Tibial nerve (tissue), 4 donors: ENCODE measurements around the gene PBRM1.

Source experiments
- EP300 ChIP-seq, 2 donors: sonication (generic); formaldehyde crosslinking; IDR thresholded peaks; one replicate each; pipeline ENCODE4 v1.6.1; 2017; ENCODE audit warnings: antibody characterized with exemption in 2 of 2, mild to moderate bottlenecking in 1 of 2
- POLR2A ChIP-seq, 2 donors: fragments of 450-650 bp; IDR thresholded peaks; one replicate each; pipeline ENCODE4 v1.6.1; 2017; ENCODE audit warnings: antibody characterized with exemption in 2 of 2, mild to moderate bottlenecking in 2 of 2, moderate library complexity in 2 of 2
- TF ChIP-seq, protein P1 (sequence below), 5 experiments: fragments of 200-600 bp in 3 of 5; fragments of 450-650 bp in 2 of 5; sonication (generic) in 3 of 5; IDR thresholded peaks; one replicate each; pipeline ENCODE4 v1.5.1; 2016 to 2019; ENCODE audit warnings: antibody characterized with exemption in 5 of 5, mild to moderate bottlenecking in 3 of 5, moderate library complexity in 2 of 5

DNA sequence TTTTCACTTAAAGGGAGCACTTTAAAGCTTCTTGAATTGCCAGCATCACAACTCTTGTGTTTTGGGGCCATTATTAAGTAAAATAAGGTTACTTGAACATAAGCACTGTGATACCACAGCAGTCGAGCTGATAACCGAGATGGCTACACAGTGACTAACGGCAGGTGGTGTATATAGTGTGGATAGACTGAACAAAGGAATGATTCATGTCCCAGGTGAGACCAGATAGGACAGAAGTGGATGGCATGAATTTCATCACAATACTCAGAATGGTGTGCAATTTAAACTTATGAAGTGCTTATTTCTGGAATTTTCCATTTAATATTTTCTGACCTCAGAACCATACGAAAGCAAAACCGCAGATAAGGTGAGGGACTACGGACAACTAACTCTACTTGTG lies 40.2 kb downstream of the PBRM1 start:
- TF ChIP-seq, protein P1, sequence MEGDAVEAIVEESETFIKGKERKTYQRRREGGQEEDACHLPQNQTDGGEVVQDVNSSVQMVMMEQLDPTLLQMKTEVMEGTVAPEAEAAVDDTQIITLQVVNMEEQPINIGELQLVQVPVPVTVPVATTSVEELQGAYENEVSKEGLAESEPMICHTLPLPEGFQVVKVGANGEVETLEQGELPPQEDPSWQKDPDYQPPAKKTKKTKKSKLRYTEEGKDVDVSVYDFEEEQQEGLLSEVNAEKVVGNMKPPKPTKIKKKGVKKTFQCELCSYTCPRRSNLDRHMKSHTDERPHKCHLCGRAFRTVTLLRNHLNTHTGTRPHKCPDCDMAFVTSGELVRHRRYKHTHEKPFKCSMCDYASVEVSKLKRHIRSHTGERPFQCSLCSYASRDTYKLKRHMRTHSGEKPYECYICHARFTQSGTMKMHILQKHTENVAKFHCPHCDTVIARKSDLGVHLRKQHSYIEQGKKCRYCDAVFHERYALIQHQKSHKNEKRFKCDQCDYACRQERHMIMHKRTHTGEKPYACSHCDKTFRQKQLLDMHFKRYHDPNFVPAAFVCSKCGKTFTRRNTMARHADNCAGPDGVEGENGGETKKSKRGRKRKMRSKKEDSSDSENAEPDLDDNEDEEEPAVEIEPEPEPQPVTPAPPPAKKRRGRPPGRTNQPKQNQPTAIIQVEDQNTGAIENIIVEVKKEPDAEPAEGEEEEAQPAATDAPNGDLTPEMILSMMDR (IDR thresholded peaks at IDR 0.05): no peak
- no peak for TF ChIP-seq POLR2A (IDR thresholded peaks at IDR 0.05)
- TF ChIP-seq EP300 (IDR thresholded peaks at IDR 0.05): no peak
